ENCODE measurements around the gene PITPNC1.

Gene PITPNC1

GRCh38 chr17:67485666-67486065 lies 108.6 kb downstream of the PITPNC1 start:
- no peak for TF ChIP-seq CTCF (IDR thresholded peaks at IDR 0.05; ENCODE audit: low read depth, low read length)
- no peak overlapping the region for H3K4me3 ChIP-seq (ENCODE audit: low read depth, low read length)

GRCh38 chr17:67487506-67487905 lies 110.4 kb downstream of the PITPNC1 start:
- no peak overlapping the region for H3K4me3 ChIP-seq (ENCODE audit: low read depth, low read length)
- no peak for TF ChIP-seq CTCF (IDR thresholded peaks at IDR 0.05; ENCODE audit: low read depth, low read length)

GRCh38 chr17:67488161-67488560 lies 111.1 kb downstream of the PITPNC1 start:
- H3K4me3 ChIP-seq (ENCODE audit: low read depth, low read length) = no peak overlapping the region
- TF ChIP-seq CTCF (IDR thresholded peaks at IDR 0.05; ENCODE audit: low read depth, low read length) = no peak

GRCh38 chr17:67488768-67489167 lies 111.7 kb downstream of the PITPNC1 start:
- no peak overlapping the region for H3K4me3 ChIP-seq (ENCODE audit: low read depth, low read length)
- TF ChIP-seq CTCF (IDR thresholded peaks at IDR 0.05; ENCODE audit: low read depth, low read length) = no peak

GRCh38 chr17:67489273-67489672 lies 112.2 kb downstream of the PITPNC1 start:
- TF ChIP-seq CTCF (IDR thresholded peaks at IDR 0.05; ENCODE audit: low read depth, low read length) = no peak
- no peak overlapping the region for H3K4me3 ChIP-seq (ENCODE audit: low read depth, low read length)

- H3K4me3 ChIP-seq (ENCODE audit: low read depth, low read length) = peak overlapping the region; percentile 50
Measured at GRCh38 chr17:67490471-67490870, 113.4 kb downstream of the PITPNC1 start.

More at GRCh38 chr17:67490471-67490870, 113.4 kb downstream of the PITPNC1 start:
- TF ChIP-seq CTCF (IDR thresholded peaks at IDR 0.05; ENCODE audit: low read depth, low read length) = no peak

Measured in WI38 (cell line).